K562 (cell line): ENCODE data around the gene JUNB. TPM values are rescaled to one million over a fixed set of nuclear protein-coding genes. Genes with fewer than 3 reads are reported as not detected.

Source experiments
- BDP1 ChIP-seq: IDR thresholded peaks from 3 replicates; pipeline ENCODE4 v1.6.1; 2011; ENCODE audit not compliant: insufficient read length, insufficient read depth
- CBFA2T3 ChIP-seq: fragments of 450-650 bp; IDR thresholded peaks from 2 replicates; pipeline ENCODE4 v1.6.1; 2017
- DLX4 ChIP-seq: fragments of 250-450 bp; sonication (Bioruptor Pico); IDR thresholded peaks from 2 replicates; pipeline ENCODE4 v1.6.1; 2021; ENCODE audit warnings: mild to moderate bottlenecking
- EP400 ChIP-seq: fragments of 450-650 bp; IDR thresholded peaks from 2 replicates; pipeline ENCODE4 v1.6.1; 2017; ENCODE audit warnings: antibody characterized with exemption, mild to moderate bottlenecking, moderate library complexity
- ERF ChIP-seq: fragments of 450-650 bp; formaldehyde crosslinking; IDR thresholded peaks from 2 replicates; pipeline ENCODE4 v1.4.0; 2020; ENCODE audit warnings: mild to moderate bottlenecking, mixed read lengths
- FOS ChIP-seq: IDR thresholded peaks from 3 replicates; pipeline ENCODE4 v1.6.1; 2011; ENCODE audit not compliant: insufficient read length; ENCODE audit errors: extremely low read depth
- FOXK1 ChIP-seq: sonication (generic); formaldehyde crosslinking; IDR thresholded peaks from 2 replicates; pipeline ENCODE4 v1.8.0; 2022; ENCODE audit warnings: missing genetic modification reagents, mild to moderate bottlenecking, borderline replicate concordance
- GTF2B ChIP-seq: IDR thresholded peaks from 2 replicates; pipeline ENCODE4 v1.6.1; 2011; ENCODE audit not compliant: insufficient read length; ENCODE audit errors: extremely low read depth
- HDAC6 ChIP-seq: IDR thresholded peaks from 2 replicates; pipeline ENCODE4 v1.6.1; 2012; ENCODE audit warnings: low read depth, mild to moderate bottlenecking, control low read depth, inconsistent platforms, low read length, moderate library complexity
- HINFP ChIP-seq: fragments of 450-650 bp; conservative IDR thresholded peaks from 2 replicates; pipeline ENCODE4 v1.6.1; 2016; ENCODE audit warnings: missing genetic modification characterization, low read depth, mild to moderate bottlenecking, control low read depth, missing compliant biosample characterization
- HNRNPLL ChIP-seq: fragments of 200-400 bp; formaldehyde crosslinking; IDR thresholded peaks from 2 replicates; pipeline ENCODE4 v1.6.1; 2017; ENCODE audit warnings: low read length, low read depth, mild to moderate bottlenecking; ENCODE audit not compliant: poor library complexity, severe bottlenecking
- ILF3 ChIP-seq: fragments of 450-650 bp; IDR thresholded peaks from 2 replicates; pipeline ENCODE4 v1.6.1; 2018; ENCODE audit warnings: antibody characterized with exemption, mild to moderate bottlenecking, moderate library complexity, borderline replicate concordance
- JUNB ChIP-seq: fragments of 450-650 bp; formaldehyde crosslinking; conservative IDR thresholded peaks from 2 replicates; pipeline ENCODE4 v1.4.0; 2020; ENCODE audit warnings: mild to moderate bottlenecking
- MTA2 ChIP-seq: fragments of 450-650 bp; IDR thresholded peaks from 2 replicates; pipeline ENCODE4 v1.6.1; 2016; ENCODE audit warnings: low read depth
- PPARD ChIP-seq: fragments of 250-450 bp; sonication (Bioruptor Pico); IDR thresholded peaks from 2 replicates; pipeline ENCODE4 v1.8.0; 2022; ENCODE audit warnings: inconsistent platforms, mild to moderate bottlenecking, moderate library complexity
- SOX6 ChIP-seq: fragments of 450-650 bp; IDR thresholded peaks from 2 replicates; pipeline ENCODE4 v1.6.1; 2014; ENCODE audit warnings: mild to moderate bottlenecking
- SUPT5H ChIP-seq: fragments of 450-650 bp; IDR thresholded peaks from 2 replicates; pipeline ENCODE4 v1.6.1; 2016
- USF1 ChIP-seq: sonication (generic); formaldehyde crosslinking; IDR thresholded peaks from 2 replicates; pipeline ENCODE4 v1.9.0; 2022; ENCODE audit warnings: mild to moderate bottlenecking, missing genetic modification reagents
- ZBTB9 ChIP-seq: fragments of 450-650 bp; formaldehyde crosslinking; IDR thresholded peaks from 2 replicates; pipeline ENCODE4 v1.4.0; 2020; ENCODE audit warnings: mild to moderate bottlenecking, moderate library complexity
- ZFP30 ChIP-seq: fragments of 250-450 bp; sonication (Bioruptor Pico); IDR thresholded peaks from 2 replicates; pipeline ENCODE4 v1.8.0; 2022; ENCODE audit warnings: moderate library complexity, mild to moderate bottlenecking, inconsistent platforms, borderline replicate concordance
- ZKSCAN8 ChIP-seq: fragments of 200-800 bp; sonication (Bioruptor generic); IDR thresholded peaks from 2 replicates; pipeline ENCODE4 v1.6.1; 2016; ENCODE audit warnings: missing genetic modification characterization, missing compliant biosample characterization
- ZNF3 ChIP-seq: fragments of 250-450 bp; sonication (Bioruptor Pico); IDR thresholded peaks from 2 replicates; pipeline ENCODE4 v1.5.0; 2021; ENCODE audit warnings: mild to moderate bottlenecking, moderate library complexity
- ZNF408 ChIP-seq: fragments of 250-450 bp; sonication (Bioruptor Pico); IDR thresholded peaks from 2 replicates; pipeline ENCODE4 v1.4.0; 2020; ENCODE audit warnings: low read depth, mild to moderate bottlenecking, moderate library complexity
- ZNF431 ChIP-seq: sonication (generic); formaldehyde crosslinking; IDR thresholded peaks from 2 replicates; pipeline ENCODE4 v1.8.0; 2022; ENCODE audit warnings: mild to moderate bottlenecking, missing genetic modification reagents
- ZNF584 ChIP-seq: fragments of 200-800 bp; sonication (Bioruptor generic); IDR thresholded peaks from 2 replicates; pipeline ENCODE4 v1.6.1; 2016; ENCODE audit warnings: low read depth, mild to moderate bottlenecking, missing genetic modification characterization, missing compliant biosample characterization
- polyA plus RNA-seq, 8 experiments: library from polyadenylated mRNA; depleted of rRNA in 4 of 8; stranded (reverse) in 5 of 8; unstranded in 3 of 8; fragments of >200 nt; fragmentation: Nextera tagmentation in 2 of 8; fragmentation: Illumina TruSeq in 1 of 8; extraction: Ambion mirVana in 2 of 8; extraction: Trizol in 1 of 8; gene quantifications; 2 replicates each; pipeline versions ENCODE4 v1.2.1 to v1.2.3, GENCODE V29; 2011 to 2014; ENCODE audit warnings: inconsistent platforms in 1 of 8, missing spikeins in 1 of 8
- total RNA-seq, 7 experiments: library from RNA; depleted of rRNA in 6 of 7; stranded (reverse); fragments of >200 nt in 6 of 7; fragmentation: Illumina TruSeq in 2 of 7; extraction: Trizol in 2 of 7; gene quantifications; 2 replicates each; pipeline versions ENCODE4 v1.2.1 to v1.2.3, GENCODE V29; 2011 to 2021; ENCODE audit warnings: low replicate concordance in 1 of 7

JUNB gene
- total and polyA plus RNA-seq, 9 of the 15 experiments (the other 6 are each of a cell fraction or from before 2014, with no cell fraction given) = 0.23 to 88.1 (median 13.1) TPM

GRCh38 chr19:12806242-12807081, 15.2 kb downstream of the JUNB start, which contains the start of gene RNASEH2A (continued):
- TF ChIP-seq ZBTB9 (0 out of 2 replicates have a peak, but pooled peaks have one; percentile 26), EP400 (peak; percentile 80), PPARD (CRISPR knock-in tag) (no peak), ZNF431 (no peak), JUNB (CRISPR knock-in tag) (no peak), ZFP30 (CRISPR knock-in tag) (no peak), ZNF3 (CRISPR knock-in tag) (no peak), USF1 (CRISPR knock-in tag) (0 out of 2 replicates have a peak, but pooled peaks have one; percentile 10), ZNF408 (no peak), FOXK1 (CRISPR knock-in tag) (no peak), HINFP (tag) (no peak), HNRNPLL (peak; percentile 97), SOX6 (no peak), GTF2B (no peak), MTA2 (no peak), ERF (CRISPR knock-in tag) (0 out of 2 replicates have a peak, but pooled peaks have one; percentile 21), ZKSCAN8 (CRISPR knock-in tag) (no peak), ZNF584 (no peak), BDP1 (no peak), CBFA2T3 (no peak; the same call in 1 of the 2 replicates), HDAC6 (no peak), ILF3 (no peak), FOS (no peak), DLX4 (CRISPR knock-in tag) (no peak), SUPT5H (peak; percentile 90)
